Upper lobe of left lung (tissue), 4 donors: ENCODE results near the gene SLC25A34.

Experiments used
- EP300 ChIP-seq, 4 donors: sonication (generic); formaldehyde crosslinking; IDR thresholded peaks; one replicate each; pipeline ENCODE4 v1.5.1; 2017; ENCODE audit warnings: antibody characterized with exemption in 4 of 4, control low read depth in 2 of 4
- POLR2A ChIP-seq, 4 donors: fragments of 450-650 bp; IDR thresholded peaks; one replicate each; pipeline ENCODE4 v1.5.1; 2016 to 2017; ENCODE audit warnings: antibody characterized with exemption in 4 of 4, mild to moderate bottlenecking in 2 of 4
- TF ChIP-seq, protein P1 (sequence below), 6 experiments: fragments of 450-650 bp in 4 of 6; fragments of 200-600 bp in 2 of 6; sonication (generic) in 2 of 6; IDR thresholded peaks; one replicate each; pipeline ENCODE4 v1.5.1; 2016 to 2019; ENCODE audit warnings: antibody characterized with exemption in 6 of 6

DNA sequence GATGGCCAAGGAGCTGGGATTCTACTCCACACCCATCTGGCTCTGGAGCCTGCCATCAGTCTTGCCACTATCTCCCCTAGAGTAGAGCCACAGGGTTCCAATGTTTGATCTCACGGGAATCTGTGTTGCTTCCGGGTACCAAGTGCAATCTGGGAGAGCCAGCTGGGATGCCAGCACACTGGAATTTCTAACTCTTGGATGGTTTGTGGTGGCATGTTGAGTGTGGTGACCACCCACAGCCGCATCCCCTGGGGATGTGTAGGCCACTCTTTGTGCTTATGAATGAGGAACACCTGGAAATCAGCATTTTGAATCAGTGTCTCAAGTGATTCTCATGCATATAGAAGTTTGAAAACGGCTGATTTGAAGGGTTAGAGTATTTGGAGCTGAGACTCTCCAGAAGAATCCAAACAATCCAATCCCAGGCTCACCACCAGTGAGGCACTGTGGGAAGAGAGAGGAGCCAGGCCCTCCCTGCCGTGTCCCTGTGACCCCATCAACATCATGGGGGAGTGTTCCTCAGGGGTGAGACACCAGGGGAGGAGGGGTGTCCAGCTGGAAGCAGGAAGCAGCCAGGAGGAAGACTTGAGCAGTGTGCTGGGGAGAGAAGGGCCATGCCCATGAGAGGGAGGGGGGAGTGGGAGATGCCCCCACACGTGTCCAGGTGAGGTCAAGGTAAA lies 35.9 kb downstream of the SLC25A34 start:
- TF ChIP-seq POLR2A (IDR thresholded peaks at IDR 0.05): no peak
- TF ChIP-seq, protein P1, sequence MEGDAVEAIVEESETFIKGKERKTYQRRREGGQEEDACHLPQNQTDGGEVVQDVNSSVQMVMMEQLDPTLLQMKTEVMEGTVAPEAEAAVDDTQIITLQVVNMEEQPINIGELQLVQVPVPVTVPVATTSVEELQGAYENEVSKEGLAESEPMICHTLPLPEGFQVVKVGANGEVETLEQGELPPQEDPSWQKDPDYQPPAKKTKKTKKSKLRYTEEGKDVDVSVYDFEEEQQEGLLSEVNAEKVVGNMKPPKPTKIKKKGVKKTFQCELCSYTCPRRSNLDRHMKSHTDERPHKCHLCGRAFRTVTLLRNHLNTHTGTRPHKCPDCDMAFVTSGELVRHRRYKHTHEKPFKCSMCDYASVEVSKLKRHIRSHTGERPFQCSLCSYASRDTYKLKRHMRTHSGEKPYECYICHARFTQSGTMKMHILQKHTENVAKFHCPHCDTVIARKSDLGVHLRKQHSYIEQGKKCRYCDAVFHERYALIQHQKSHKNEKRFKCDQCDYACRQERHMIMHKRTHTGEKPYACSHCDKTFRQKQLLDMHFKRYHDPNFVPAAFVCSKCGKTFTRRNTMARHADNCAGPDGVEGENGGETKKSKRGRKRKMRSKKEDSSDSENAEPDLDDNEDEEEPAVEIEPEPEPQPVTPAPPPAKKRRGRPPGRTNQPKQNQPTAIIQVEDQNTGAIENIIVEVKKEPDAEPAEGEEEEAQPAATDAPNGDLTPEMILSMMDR (IDR thresholded peaks at IDR 0.05): no peak
- TF ChIP-seq EP300 (IDR thresholded peaks at IDR 0.05): no peak
